SK-N-SH (cell line): Measurements from ENCODE around the gene COG8. TPM values are rescaled to one million over a fixed set of nuclear protein-coding genes. Genes with fewer than 3 reads are reported as not detected.
"Not testable (repeated sequence)": the region's sequence is repeated elsewhere in the genome, so short reads cannot be mapped to it uniquely, and the experiment has no call there.

Source experiments
- CTCF ChIA-PET: fragments of 300-600, 350-600 bp; formaldehyde crosslinking; extraction: SDS; loops from one replicate; lab custom pipeline; 2021; lab: Yijun Ruan, JAX
- POLR2A ChIA-PET: fragments of 350-600 bp; sonication (Branson Sonifier 250); formaldehyde crosslinking; extraction: SDS; loops from one replicate; lab custom pipeline; 2020; ENCODE audit warnings: antibody characterized with exemption, inconsistent platforms; lab: Yijun Ruan, JAX
- DNase-seq: peaks from one replicate; pipeline ENCODE4 v3.0.0; 2012
- H2AFZ ChIP-seq: fragments of 200-600 bp; sonication (generic); 2 replicates; pipeline ENCODE4 v1.8.1; 2016; ENCODE audit warnings: antibody characterized with exemption, mild to moderate bottlenecking, low read depth
- H3F3A ChIP-seq: fragments of 200-600 bp; sonication (generic); replicated peaks from 2 replicates; pipeline ENCODE3; 2016; ENCODE audit warnings: antibody characterized with exemption, mild to moderate bottlenecking; ENCODE audit not compliant: insufficient read depth
- H3K27ac ChIP-seq, 2 experiments: fragments of 200-500 bp in 1 of 2; fragments of 200-600 bp in 1 of 2; sonication (Bioruptor generic) in 1 of 2; sonication (generic), shearing (Covaris generic) in 1 of 2; 2 replicates each; pipeline versions ENCODE4 v1.5.1 to v1.6.1; 2014 to 2016; ENCODE audit warnings: low read depth in 2 of 2, inconsistent platforms in 1 of 2, low read length in 1 of 2, mild to moderate bottlenecking in 1 of 2, mixed read lengths in 1 of 2
- H3K27me3 ChIP-seq: fragments of 200-600 bp; sonication (generic), shearing (Covaris generic); 2 replicates; pipeline ENCODE4 v1.6.1; 2016; ENCODE audit warnings: mixed run types; ENCODE audit not compliant: insufficient read depth
- H3K36me3 ChIP-seq, 2 experiments: fragments of 200-500 bp in 1 of 2; fragments of 200-600 bp in 1 of 2; sonication (Bioruptor generic) in 1 of 2; sonication (generic) in 1 of 2; replicated peaks in 1 of 2; 2 replicates each; pipeline versions ENCODE3 to v1.5.1; 2014 to 2016; ENCODE audit warnings: low read length in 1 of 2, mild to moderate bottlenecking in 1 of 2; ENCODE audit not compliant: insufficient read depth in 2 of 2, control insufficient read depth in 1 of 2
- H3K4me1 ChIP-seq, 2 experiments: fragments of 200-500 bp in 1 of 2; fragments of 200-600 bp in 1 of 2; sonication (Bioruptor generic) in 1 of 2; sonication (generic), shearing (Covaris generic) in 1 of 2; 2 replicates each; pipeline versions ENCODE4 v1.5.1 to v1.6.1; 2014 to 2016; ENCODE audit warnings: low read depth in 1 of 2, low read length in 1 of 2, mixed run types in 1 of 2; ENCODE audit not compliant: insufficient read depth in 2 of 2, control insufficient read depth in 1 of 2
- H3K4me2 ChIP-seq: fragments of 200-600 bp; sonication (generic), shearing (Covaris generic); 2 replicates; pipeline ENCODE4 v1.6.1; 2017; ENCODE audit warnings: mixed run types
- H3K4me3 ChIP-seq, 2 experiments: fragments of 200-500 bp in 1 of 2; fragments of 200-600 bp in 1 of 2; sonication (Bioruptor generic) in 1 of 2; sonication (generic), shearing (Covaris generic) in 1 of 2; 2 replicates each; pipeline versions ENCODE4 v1.5.1 to v1.8.1; 2014 to 2016; ENCODE audit warnings: low read depth in 2 of 2, inconsistent platforms in 1 of 2, low read length in 1 of 2, mild to moderate bottlenecking in 1 of 2, mixed read lengths in 1 of 2, moderate library complexity in 1 of 2
- H3K79me2 ChIP-seq: fragments of 200-600 bp; sonication (generic); 2 replicates; pipeline ENCODE4 v1.8.1; 2017; ENCODE audit warnings: mild to moderate bottlenecking; ENCODE audit not compliant: insufficient read depth
- H3K9ac ChIP-seq: fragments of 200-600 bp; sonication (generic); 2 replicates; pipeline ENCODE4 v1.6.1; 2017; ENCODE audit warnings: mixed run types
- H3K9me2 ChIP-seq: fragments of 200-600 bp; sonication (generic); 2 replicates; pipeline ENCODE4 v1.6.1; 2017; ENCODE audit warnings: mixed run types
- H3K9me3 ChIP-seq: fragments of 200-600 bp; sonication (generic); 2 replicates; pipeline ENCODE4 v1.6.1; 2017; ENCODE audit warnings: mixed run types, mild to moderate bottlenecking, moderate library complexity
- H4K20me1 ChIP-seq: fragments of 200-600 bp; sonication (generic); 2 replicates; pipeline ENCODE4 v1.6.1; 2017; ENCODE audit warnings: mild to moderate bottlenecking, mixed run types; ENCODE audit not compliant: insufficient read depth
- CHD2 ChIP-seq: fragments of 150-350 bp; IDR thresholded peaks from 2 replicates; pipeline ENCODE4 v1.6.1; 2018; ENCODE audit warnings: low read length; ENCODE audit not compliant: partially characterized antibody
- ELF1 ChIP-seq: IDR thresholded peaks from 2 replicates; pipeline ENCODE4 v1.4.0; 2012
- EZH2phosphoT487 ChIP-seq: fragments of 200-600 bp; sonication (generic); IDR thresholded peaks from 2 replicates; pipeline ENCODE4 v1.6.1; 2017; ENCODE audit warnings: low read depth, mixed run types, mild to moderate bottlenecking, antibody characterized with exemption, moderate library complexity, borderline replicate concordance
- FOXJ3 ChIP-seq: sonication (generic); formaldehyde crosslinking; IDR thresholded peaks from 2 replicates; pipeline ENCODE4 v1.5.1; 2020; ENCODE audit warnings: mild to moderate bottlenecking, missing genetic modification reagents
- FOXM1 ChIP-seq: IDR thresholded peaks from 2 replicates; pipeline ENCODE4 v1.4.0; 2012; ENCODE audit warnings: low read depth, mild to moderate bottlenecking
- GABPA ChIP-seq: IDR thresholded peaks from 2 replicates; pipeline ENCODE4 v1.4.0; 2012; ENCODE audit warnings: low read depth, mild to moderate bottlenecking
- JUND ChIP-seq: IDR thresholded peaks from 2 replicates; pipeline ENCODE4 v1.4.0; 2012
- SIN3A ChIP-seq: IDR thresholded peaks from 2 replicates; pipeline ENCODE4 v1.6.1; 2012; ENCODE audit warnings: low read depth, mild to moderate bottlenecking, low read length, moderate library complexity, borderline replicate concordance
- SMC3 ChIP-seq: IDR thresholded peaks from 2 replicates; pipeline ENCODE4 v1.6.1; 2012; ENCODE audit warnings: low read depth, low read length, improper control_type of control experiment
- TAF1 ChIP-seq: IDR thresholded peaks from 2 replicates; pipeline ENCODE4 v1.6.1; 2012; ENCODE audit warnings: low read depth, mild to moderate bottlenecking, low read length, moderate library complexity, borderline replicate concordance
- TEAD4 ChIP-seq: IDR thresholded peaks from 2 replicates; pipeline ENCODE4 v1.4.0; 2012; ENCODE audit warnings: mild to moderate bottlenecking, borderline replicate concordance; ENCODE audit not compliant: insufficient read depth
- USF2 ChIP-seq: fragments of 150-350 bp; IDR thresholded peaks from 2 replicates; pipeline ENCODE4 v1.6.1; 2017; ENCODE audit warnings: antibody characterized with exemption, low read length, low read depth, borderline replicate concordance
- WGBS: methylation state at CpG from one replicate; pipeline ENCODE4 v1.1.6; 2017; ENCODE audit warnings: low lambda C conversion rate; 5-methylcytosine and 5-hydroxymethylcytosine counted together
- polyA plus RNA-seq, 3 experiments: library from polyadenylated mRNA; depleted of rRNA; stranded (reverse); fragments of >200 nt; gene quantifications; 2 replicates each; pipeline ENCODE4 v1.2.3, GENCODE V29; 2012
- TF ChIP-seq, protein P1 (sequence below): IDR thresholded peaks from 2 replicates; pipeline ENCODE4 v1.4.0; 2012; ENCODE audit warnings: low read depth, borderline replicate concordance
- TF ChIP-seq, protein P2 (sequence below): fragments of 200-600 bp; sonication (generic); IDR thresholded peaks from 2 replicates; pipeline ENCODE4 v1.6.1; 2017; ENCODE audit warnings: antibody characterized with exemption, mild to moderate bottlenecking, moderate library complexity

The COG8 gene
- polyA plus RNA-seq, 1 of the 3 experiments (the other 2 are of a cell fraction) = 30.2 TPM

GRCh38 chr16:69298261-69298660 is 41.1 kb downstream of the COG8 start:
- no peak for TF ChIP-seq TAF1
- Histone ChIP-seq H3K9me3 (no peaks in the 10 kb centered on the region), H3K36me3 (peaks cover 18 to 44% of the 10 kb centered on the region in 2 experiments), H2AFZ (no peak overlapping the region), H3K4me2 (no peak overlapping the region), H3K4me3 (no peak overlapping the region), H4K20me1 (no peaks in the 10 kb centered on the region), H3K79me2 (0 out of 2 replicates have a peak, but pooled peaks cover 6% of the 10 kb centered on the region), H3K4me1 (no peaks in the 10 kb centered on the region), H3K9ac (no peak overlapping the region), H3F3A (no peaks in the 10 kb centered on the region), H3K27me3 (no peaks in the 10 kb centered on the region), H3K9me2 (no peaks in the 10 kb centered on the region), H3K27ac (no peak overlapping the region)
- ChIA-PET POLR2A (no interaction called here), CTCF (interaction anchor here (0.9 kb wide), 1 partner anchor 146 kb away, joined by 3 read pairs; no protein-coding TSS in a partner anchor)
- 99% methylated on average over 4 of the region's 4 CpGs for WGBS
- DNase-seq = no peak

- H3K4me2 ChIP-seq, H3K4me1 ChIP-seq, H3K9me2 ChIP-seq, H3K9me3 ChIP-seq, H3K4me3 ChIP-seq, POLR2A ChIA-PET, H4K20me1 ChIP-seq, H3K79me2 ChIP-seq, H3K27me3 ChIP-seq, H3K27ac ChIP-seq, H3F3A ChIP-seq, DNase-seq, H2AFZ ChIP-seq, H3K9ac ChIP-seq: not testable (repeated sequence)
- 95% methylated on average over 7 of the region's 7 CpGs for WGBS
- peaks cover 18 to 39% of the 10 kb centered on the region in 2 experiments for H3K36me3 ChIP-seq
- CTCF ChIA-PET = interaction anchor here (1.0 to 3.7 kb wide), 3 partner anchors 8 to 147 kb away, joined by 3 to 19 read pairs (median 5); partner anchors contain the start of gene VPS4A
Observed at GRCh38 chr16:69296771-69297170, 42.6 kb downstream of the COG8 start.

DNA sequence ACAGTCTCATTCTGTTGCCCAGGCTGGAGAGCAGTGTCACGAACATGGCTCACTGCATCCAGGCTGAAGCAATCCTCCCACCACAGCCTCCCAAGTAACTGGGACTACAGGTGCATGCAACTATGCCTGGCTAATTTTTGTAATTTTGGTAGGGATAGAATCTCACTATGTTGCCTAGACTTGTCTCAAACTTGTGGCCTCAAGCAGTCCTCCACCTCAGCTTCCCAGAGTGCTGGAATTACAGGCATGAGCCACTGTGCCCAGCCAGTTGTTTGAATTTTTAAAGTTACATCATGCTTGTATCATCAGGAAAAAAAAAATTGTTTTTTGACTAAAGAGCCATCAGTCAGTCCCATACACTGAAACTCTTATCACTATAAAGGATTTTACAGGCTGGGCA is 45.3 kb downstream of the COG8 start:
- POLR2A ChIA-PET = no interaction called here
- H3K4me3 ChIP-seq = no peak overlapping the region
- H4K20me1 ChIP-seq = no peaks in the 10 kb centered on the region
- CTCF ChIA-PET = interaction anchor here (3.7 kb wide), 1 partner anchor 144 kb away, joined by 19 read pairs; no protein-coding TSS in a partner anchor
- no peak overlapping the region for H2AFZ ChIP-seq
- no peaks in the 10 kb centered on the region for H3K4me1 ChIP-seq
- no peaks in the 10 kb centered on the region for H3K9me3 ChIP-seq
- H3K79me2 ChIP-seq = peaks cover 11% of the 10 kb centered on the region; the same call in 1 of the 2 replicates
- no peak overlapping the region for H3K9ac ChIP-seq
- DNase-seq = no peak
- H3K27me3 ChIP-seq = no peaks in the 10 kb centered on the region
- H3K9me2 ChIP-seq = no peaks in the 10 kb centered on the region
- H3K4me2 ChIP-seq = no peak overlapping the region
- peaks cover 0 to 34% of the 10 kb centered on the region in 2 experiments for H3K36me3 ChIP-seq
- H3K27ac ChIP-seq = no peak overlapping the region
- no peaks in the 10 kb centered on the region for H3F3A ChIP-seq
- WGBS = 100% methylated on average over 1 of the region's 1 CpG
- TF ChIP-seq, protein P1, sequence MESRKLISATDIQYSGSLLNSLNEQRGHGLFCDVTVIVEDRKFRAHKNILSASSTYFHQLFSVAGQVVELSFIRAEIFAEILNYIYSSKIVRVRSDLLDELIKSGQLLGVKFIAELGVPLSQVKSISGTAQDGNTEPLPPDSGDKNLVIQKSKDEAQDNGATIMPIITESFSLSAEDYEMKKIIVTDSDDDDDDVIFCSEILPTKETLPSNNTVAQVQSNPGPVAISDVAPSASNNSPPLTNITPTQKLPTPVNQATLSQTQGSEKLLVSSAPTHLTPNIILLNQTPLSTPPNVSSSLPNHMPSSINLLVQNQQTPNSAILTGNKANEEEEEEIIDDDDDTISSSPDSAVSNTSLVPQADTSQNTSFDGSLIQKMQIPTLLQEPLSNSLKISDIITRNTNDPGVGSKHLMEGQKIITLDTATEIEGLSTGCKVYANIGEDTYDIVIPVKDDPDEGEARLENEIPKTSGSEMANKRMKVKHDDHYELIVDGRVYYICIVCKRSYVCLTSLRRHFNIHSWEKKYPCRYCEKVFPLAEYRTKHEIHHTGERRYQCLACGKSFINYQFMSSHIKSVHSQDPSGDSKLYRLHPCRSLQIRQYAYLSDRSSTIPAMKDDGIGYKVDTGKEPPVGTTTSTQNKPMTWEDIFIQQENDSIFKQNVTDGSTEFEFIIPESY = no peak
- TF ChIP-seq TEAD4 (no peak), FOXM1 (no peak), JUND (no peak), EZH2phosphoT487 (no peak), SIN3A (no peak), ELF1 (no peak), FOXJ3 (CRISPR knock-in tag) (no peak), CHD2 (no peak), USF2 (no peak), GABPA (no peak), SMC3 (no peak)
- TF ChIP-seq, protein P2, sequence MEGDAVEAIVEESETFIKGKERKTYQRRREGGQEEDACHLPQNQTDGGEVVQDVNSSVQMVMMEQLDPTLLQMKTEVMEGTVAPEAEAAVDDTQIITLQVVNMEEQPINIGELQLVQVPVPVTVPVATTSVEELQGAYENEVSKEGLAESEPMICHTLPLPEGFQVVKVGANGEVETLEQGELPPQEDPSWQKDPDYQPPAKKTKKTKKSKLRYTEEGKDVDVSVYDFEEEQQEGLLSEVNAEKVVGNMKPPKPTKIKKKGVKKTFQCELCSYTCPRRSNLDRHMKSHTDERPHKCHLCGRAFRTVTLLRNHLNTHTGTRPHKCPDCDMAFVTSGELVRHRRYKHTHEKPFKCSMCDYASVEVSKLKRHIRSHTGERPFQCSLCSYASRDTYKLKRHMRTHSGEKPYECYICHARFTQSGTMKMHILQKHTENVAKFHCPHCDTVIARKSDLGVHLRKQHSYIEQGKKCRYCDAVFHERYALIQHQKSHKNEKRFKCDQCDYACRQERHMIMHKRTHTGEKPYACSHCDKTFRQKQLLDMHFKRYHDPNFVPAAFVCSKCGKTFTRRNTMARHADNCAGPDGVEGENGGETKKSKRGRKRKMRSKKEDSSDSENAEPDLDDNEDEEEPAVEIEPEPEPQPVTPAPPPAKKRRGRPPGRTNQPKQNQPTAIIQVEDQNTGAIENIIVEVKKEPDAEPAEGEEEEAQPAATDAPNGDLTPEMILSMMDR = no peak
